HS-5 (cell line): Measurements from ENCODE around the gene RBP2.

ENCODE experiments used
- DNase-seq: peaks from one replicate; pipeline ENCODE4 v3.0.0-alpha.2; 2012; ENCODE audit warnings: low read depth

RBP2 gene

DNA sequence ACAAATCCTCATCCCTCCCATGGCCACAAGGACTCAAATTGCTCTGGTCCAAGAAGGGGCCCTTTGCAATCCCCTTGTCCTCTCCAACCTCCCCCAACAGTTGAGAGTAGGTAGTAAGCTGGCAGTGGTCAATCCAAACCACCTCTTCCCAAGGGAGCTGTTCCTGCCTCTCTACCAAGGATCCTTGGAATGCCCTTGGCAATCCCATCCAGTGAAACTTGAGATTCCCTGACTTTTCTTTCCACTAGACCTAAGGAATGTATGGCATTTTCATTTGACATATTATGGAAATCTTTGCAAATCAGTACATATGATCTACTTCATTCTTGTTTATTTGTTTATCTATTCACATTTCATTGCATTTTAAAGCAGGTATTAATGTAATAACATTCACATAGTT is 4.8 kb upstream of the RBP2 start:
- no peak for DNase-seq

DNA sequence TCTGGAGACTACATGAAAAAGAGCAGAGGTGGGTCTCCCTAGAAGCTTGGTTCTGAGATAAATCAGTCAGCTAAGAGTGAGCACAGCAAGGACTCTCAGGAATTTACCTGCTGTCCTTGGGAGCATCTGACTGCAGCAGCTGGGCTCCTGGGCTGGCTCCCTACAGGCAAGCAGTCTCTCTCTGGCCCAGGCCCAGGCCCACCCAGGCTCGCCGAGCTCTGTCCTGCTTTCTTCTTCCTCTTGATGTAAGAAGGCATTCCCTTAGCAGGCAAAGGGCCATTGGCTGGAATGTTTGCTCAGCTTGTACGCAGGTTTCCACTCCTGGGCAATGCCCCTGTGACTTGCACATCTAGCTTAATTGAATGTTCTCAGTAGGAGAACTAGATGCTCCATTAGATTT is 4.3 kb upstream of the RBP2 start:
- no peak for DNase-seq

DNA sequence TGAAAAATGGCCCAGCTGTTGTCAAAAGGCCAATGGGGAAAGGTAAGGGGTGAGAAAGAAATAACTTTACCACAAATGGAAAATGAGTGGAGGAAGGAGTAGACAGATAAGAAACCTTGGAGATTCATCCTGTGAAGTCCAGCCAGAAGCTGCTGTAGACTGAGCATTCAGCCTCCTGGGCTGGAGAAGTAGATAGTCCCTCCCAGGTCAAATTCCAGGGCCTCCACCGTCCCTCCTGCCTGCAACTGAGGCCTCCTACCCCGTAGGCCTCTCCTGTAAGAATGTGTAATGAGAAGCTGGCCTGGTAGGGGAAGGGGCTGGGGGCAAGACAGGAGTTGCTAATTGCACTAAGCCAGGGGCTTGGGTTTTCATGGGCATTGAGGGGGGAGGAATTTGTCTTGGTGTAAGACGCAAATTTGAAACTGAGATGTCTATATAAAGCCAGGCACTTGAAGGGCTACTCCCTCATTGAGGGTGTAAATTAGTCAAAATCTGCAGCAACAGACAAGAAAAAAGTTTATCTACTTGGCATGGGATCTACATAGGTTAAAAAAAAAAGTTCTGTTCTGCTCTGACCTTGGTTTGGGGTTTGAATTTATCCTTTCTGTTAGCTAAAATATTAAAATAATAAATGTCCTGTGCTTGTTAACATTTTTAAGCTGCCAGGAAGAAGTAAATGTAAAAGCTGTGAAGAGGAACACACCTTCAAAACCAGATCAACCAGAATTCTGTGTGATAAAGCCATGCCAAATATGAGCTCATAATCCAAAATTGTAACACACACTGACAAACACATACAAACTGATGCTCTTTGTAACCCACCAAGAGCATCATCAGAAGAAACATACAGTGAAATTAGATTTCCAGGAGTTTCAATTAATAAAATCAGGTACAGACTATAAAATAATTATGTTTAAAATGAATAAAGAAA is 1.7 kb upstream of the RBP2 start:
- DNase-seq: no peak

DNA sequence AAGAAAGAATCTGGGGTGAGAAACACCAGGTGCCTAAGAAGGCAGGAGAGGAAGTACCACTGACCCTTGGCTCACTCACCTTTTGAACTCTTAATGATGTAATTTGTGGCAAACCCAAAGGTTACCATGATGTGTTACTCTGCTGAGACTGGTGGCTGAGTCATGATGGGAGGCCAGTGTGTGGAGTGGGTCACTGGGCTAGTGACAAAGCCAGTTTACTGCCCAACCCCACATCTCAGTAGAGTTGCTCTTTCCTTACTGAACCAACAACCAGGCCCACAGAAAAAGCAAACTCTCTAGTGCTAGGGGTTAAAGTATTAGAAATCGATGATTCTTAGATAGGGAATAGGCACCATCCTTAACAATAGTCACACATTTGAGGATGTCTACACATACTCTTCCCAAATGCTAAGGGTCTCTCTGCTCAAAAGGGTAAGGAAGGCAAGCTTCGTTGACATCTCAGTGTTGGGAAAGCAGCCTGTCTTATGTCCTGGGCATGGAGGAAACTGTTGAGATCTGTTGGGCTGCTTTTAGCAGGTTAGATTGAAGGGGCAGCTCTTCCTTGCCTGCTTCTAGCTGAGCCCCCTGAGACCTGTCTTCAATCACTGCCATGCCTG is 3.1 kb downstream of the RBP2 start:
- no peak for DNase-seq

DNA sequence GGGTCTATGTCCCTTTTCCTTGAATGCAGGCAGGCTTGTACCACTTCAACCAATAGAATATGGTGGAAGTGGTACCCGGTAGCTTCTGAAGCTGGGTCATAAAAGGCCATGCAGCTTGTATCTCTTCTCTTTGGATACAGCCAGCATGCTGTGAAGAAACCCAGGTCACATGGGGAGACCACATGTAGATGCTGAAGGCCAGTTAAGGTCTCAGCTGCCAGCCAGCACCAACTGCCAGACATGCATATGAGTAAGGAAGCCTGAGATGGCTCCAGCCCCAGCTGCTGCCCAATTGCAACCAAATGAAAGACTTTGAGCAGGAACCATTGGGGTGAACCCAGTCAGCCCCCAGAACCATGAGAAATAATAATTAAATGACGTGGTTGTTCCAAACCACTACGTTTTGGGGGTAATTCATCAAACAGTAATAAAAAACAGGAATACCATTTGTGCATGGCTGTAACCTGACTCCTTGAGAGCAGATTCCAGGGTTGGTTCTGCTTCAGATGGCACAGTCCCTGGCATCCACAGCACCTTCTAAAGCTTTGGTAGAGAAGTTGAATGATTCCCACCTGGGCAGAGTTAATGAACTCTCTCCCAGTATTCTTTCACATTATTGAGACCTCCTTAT is 3.8 kb downstream of the RBP2 start:
- DNase-seq: no peak

DNA sequence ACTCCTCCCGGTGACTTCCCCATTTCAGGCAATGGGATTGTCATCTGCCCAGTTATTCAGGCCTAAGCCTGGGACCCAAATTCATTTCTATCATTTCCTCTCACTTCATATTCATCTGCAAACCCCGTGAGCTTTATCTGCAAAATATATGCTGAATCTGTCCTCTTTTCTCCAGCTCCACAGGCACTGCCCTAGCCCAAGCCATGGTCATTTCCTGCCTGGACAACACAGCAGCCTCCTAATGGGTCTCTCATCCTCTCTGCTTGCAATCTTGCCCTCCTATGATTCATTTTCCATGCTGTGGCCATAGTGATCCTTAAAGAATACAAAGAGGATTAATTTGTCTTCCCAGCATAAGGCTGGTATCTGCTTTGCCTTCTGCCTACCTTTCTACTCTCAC is 6.1 kb downstream of the RBP2 start:
- DNase-seq: no peak

DNA sequence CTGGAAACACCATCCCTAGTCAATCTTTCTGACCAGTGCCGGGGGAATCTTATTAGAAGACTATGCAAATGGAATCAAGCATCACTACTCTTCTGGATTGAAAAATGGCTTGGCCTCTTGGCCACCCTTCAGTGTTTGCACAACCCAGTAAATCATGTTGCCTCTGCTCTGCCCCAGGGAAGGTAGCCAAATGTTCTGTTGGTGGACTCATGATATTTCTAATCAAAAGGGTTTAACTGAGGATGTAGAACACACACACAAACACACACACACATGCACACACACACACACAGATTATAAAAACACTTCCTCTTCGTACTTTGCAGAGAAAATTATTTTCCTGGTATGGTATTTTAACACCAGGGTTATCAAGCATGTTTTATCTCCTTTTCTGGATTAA is 7.9 kb downstream of the RBP2 start:
- DNase-seq: no peak

DNA sequence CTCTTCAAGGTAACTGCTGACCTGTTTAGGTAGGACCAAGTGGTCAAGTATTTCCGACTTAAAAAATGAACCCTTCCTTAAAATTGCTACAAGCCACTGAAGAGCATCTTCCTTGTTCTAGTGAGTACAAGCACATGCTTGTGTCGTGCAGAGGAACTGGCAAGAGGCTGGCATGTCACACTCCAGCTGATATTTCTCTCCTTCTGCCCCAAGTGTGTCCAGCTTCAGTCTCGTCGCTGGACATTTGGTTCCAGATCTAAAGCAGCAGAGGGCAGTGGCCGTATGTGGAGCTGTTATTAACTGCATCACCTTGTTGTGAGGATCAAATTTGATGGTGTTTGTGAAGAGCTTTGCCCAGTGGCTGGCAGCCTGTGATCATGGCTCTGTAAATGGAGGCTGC is 10.0 kb downstream of the RBP2 start:
- no peak for DNase-seq

DNA sequence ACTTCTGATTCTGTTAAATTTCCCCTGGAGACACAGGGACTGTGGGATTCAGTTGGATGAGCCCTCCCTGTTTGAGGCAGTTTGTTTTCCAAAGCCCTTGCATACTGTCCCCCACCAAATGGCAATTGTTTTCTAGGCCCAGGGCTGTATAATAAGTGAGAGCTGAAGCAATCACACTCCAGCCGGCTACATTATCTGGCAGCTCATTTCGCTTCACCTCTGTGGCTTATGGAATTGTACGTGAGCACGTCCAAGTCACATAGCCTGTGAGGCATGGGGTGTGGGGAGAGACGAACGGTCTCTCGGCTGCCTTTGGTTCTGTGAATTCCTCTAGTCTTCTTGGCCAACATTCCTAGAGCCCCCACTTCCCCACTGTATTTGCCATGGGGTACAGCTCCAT is 10.7 kb downstream of the RBP2 start:
- no peak for DNase-seq

DNA sequence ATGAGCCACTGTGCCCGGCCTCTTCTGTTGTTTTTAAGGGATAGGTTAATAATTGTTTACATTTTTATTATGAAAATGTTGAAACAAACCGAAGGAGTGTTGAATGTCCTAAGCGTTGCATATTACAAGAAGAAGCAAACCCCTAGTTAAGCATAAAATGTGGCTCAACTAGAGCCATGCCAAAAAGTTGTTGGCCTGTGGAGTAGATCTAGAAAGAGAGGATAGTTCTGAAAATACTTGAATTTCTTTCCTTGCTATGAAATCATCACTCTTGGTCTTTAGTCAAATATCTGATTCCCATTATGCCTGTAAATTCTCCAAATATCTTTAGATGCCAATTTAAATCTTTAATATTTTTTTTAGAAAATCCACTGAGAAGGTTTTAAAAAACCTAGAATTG is 12.8 kb downstream of the RBP2 start:
- no peak for DNase-seq

DNA sequence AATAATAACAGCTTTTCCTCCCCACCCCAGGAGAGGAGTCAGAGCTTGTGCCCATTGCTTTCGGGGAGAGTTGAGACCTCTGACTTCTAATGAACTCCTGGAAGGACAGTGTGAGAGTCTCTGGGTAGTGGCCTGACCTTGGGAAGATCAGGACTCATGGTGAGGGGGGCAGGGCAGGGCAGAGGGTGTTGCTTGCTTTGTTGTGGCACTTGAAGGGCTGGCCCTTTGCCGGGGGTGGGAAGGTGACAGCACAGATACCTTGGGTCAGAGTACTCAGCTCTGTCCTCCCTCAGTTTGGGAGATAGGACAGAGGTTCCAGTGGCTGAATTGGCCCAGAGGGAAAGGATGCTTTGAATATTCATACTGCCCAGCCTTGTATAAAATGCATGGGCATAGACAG is 15.8 kb downstream of the RBP2 start:
- DNase-seq: no peak

DNA sequence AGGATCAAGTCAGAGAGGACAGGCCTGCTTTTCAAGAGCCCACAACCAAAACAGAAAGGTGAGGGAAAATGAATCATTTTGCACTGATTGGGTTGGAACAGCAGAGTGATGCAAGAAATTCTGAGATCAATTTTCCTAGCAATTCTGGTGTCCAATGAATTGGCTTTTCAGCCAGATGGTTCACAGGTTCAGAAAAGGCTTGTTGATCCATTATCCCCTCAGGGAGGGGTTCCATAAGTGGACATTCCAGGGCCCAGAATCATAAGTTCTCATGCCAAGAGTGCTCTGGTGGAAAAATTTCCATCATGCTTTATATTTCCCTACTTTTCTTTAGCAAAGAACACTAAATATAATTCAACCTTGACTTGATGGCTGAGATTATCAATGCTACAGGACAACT is 16.2 kb downstream of the RBP2 start:
- no peak for DNase-seq

DNA sequence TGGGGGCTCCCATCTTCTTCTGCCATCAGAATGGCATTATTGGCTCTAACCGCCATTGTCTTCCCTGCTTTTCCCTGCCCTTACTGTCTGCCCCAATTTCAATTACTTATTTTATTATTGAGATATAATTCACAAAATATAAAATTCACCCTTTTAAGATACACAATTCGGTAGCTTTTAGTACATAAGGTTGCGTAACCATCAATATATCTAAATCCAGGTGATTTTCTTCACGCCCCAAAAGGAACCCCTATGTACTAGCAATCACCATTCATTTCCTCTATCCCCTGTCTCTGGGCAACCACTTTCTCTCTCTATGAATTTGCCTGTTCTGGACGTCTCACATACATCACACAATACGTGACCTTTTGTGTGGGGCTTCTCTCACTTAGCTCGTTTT is 18.0 kb downstream of the RBP2 start:
- no peak for DNase-seq

DNA sequence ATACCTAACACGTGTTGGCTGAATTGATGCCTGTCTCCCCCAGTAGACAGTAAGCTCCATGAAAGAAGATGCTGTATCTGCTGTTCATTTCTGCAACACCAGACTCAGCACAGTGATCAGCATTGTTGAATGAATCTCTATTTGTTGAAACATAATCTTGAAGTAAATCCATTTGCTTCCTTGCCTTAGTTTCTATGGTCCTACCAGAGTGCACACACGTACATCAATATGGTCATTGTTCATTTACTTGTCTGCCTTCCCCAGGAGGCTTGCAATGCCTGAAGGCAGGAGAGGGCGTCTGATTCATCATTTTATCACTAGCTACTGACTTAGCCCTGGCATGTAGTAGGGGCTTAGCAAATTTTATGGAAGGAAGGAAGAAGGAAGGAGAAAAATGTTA is 19.2 kb downstream of the RBP2 start:
- no peak for DNase-seq

DNA sequence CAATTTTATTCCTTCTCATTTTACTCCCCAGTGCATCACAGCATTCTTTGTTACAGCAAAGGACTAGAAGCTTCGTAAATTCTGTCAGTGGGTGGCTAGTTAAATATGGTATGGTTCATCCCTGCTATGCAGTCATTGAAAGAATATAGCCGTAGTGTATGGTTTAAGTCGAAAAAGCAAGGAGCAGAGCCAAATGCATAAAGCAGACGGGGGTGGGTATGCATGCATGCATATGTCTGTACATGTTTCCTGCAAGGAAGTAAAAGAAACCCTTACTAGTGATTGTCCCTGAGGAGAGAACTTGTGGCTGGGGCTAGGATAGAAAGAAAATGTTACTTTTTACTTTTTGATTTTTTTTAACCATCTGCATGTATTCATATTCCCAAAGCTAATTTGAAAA is 19.9 kb downstream of the RBP2 start:
- no peak for DNase-seq

DNA sequence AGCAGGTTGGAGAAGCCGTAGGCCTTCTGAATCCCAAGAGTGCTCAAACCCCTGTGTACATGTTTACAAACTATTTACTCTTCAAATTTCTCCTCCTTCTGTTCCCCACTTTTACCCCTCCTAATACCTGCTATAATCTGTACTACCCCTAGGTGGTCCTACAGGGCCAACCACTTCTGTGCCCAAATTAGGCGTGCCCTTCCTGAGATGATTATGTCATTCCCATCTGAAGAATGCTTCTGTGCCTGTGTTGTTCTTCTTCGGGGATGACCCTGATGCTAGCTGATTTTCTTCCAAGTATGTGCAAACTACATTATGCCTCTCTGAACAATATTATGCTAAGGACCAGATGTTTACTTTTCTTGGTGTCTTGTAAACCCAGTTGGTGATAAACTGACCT is 20.5 kb downstream of the RBP2 start:
- DNase-seq: no peak

DNA sequence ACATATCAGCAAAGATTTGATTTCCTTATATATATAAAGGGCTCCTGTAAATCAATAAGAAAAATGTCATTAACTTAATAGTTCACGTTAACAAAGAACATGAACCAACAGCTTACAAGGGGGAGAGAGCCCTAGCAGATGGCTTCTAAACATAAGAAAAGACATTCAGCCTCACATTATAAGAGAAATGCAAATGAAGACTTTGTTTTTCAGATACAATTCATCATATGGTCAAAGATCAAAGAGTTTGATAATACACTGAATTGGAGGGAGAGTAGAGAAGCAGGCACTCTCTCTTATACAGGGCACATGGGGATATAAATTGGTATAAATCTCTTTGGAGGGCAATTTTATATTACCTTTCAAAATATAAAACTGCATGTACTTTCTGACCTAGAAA is 21.1 kb downstream of the RBP2 start:
- DNase-seq: no peak

DNA sequence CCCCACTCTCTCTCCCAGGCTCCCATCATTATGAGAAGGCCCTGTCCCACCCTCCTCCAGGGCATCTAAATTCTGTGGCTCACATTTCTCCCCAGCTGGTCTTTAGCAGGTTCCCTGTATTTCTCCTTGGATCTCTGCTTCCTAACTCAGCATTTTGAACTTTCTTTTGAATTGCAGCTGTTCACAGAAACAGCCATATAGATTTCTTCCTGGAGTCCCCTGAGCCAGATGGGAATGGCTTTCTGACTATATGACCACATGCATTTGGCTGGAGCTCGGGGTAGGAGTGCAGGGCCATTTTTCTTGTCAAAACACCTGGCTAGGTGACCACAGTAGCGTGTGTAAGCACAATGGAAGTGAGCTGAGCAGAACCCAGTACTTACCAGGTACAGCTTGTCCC is 22.0 kb downstream of the RBP2 start:
- no peak for DNase-seq

DNA sequence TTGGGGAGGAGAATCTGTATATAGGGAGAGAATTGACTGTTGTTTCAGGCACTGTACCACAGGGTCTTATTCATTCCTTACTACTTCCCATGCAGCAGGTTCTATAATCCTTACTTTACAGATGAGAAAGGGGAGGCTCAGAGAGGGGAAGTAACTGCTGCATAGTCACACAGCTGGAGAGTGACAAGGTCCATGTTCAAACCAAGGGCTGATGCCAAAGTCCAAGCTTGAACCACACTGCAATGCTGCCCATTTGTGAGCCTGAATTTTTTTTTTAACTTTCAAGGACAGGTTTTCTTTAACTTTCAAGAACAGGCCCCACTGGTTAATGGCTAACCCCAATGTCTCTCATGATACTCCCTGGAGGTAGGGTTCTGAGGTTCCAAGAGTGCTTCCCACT is 26.2 kb downstream of the RBP2 start:
- no peak for DNase-seq

DNA sequence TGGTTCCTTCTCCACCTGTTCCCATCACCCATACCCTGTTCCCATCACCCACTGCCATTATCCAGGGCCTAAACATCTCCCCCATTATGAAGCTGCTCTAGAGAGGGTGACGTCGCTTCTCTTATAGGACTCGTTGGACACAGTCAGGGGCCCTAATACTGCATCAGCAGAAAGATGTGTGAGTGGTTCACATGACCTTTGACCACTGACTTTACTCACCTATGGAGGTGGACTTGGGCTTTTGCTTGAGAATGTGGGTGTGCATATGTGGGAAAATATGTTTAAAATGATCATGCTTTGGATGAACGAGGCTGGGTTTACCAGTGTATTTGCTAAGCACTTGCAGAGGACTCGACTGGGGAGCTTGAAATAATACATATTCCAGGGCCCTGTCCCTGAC is 26.8 kb downstream of the RBP2 start:
- no peak for DNase-seq

DNA sequence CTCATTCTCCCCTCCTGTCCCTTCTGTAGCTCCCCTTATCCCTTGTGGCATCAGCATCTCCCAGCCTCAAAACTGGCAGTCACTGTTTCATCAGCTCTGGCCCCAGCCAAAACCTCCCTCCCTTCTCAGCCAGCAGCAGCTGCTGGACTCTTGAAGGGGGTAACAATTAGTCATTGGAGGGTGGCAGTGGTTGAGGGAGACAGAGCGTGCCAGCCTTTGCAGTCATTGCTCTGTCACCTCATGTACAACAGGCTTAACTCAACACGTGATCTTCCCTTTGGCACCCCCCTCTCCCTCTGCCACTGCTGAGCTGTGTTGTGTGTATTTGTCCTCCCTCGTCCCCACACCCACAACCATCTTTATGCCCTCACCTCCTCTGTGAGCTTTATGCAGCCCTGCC is 28.2 kb downstream of the RBP2 start:
- DNase-seq: no peak

DNA sequence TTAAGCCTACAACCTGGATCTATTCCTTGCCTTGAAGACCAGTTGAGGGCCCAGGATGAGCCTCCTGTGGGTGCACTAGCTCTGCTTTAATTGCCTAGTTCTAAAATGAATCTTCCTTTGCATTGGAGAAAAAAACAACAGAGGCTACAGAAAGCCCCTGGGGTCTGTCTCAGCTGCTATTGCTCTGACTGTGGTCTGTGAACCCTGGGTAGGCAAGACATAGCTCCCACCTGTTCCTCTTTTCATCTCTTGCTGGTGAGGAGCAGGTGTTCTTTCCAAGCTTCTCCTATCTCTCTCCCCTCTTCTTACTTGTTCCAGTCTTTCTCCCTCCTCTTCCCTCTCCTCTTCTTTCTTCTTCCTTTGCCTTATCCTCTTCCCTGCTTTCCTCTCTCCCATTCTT is 28.8 kb downstream of the RBP2 start:
- DNase-seq: no peak

DNA sequence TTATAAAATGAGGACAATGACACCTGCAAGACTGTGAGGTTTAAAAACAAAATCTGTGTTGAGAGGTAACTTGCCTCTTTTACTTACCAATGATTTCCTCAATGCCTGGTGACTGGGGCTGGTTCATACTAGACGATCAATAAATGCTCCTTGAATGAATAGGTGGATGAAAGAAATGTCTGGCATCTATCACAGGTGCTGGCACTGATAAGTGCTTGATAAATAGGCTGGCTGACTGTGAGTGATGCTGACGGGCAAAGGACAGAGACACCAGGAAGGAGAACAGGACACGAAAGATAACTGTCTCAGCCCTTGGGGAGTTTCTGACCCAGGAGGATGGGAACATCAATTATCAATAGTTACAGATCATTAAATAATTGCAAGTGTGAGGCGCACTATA is 31.9 kb downstream of the RBP2 start:
- no peak for DNase-seq

DNA sequence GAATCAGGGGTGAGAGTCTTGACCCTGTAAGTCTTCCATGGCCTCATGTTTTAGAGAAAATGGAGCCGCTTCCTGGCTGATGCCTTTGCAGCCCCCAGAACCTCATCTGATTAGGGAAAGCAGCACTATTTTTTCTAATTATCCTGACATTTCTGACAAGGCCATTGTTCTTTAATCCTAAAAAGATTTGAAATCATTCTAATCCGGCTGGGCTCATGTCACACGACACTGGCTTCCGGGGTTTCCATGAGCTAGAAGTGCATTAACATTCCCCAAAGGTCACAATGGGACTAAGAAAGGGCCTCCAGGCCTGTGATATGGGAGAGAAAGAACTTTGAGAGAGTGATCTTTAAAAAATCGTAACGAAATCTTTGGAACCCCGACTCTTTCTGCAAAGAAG is 33.1 kb downstream of the RBP2 start:
- no peak for DNase-seq
